Left ventricle myocardium inferior (tissue), 1 donor: Measurements from ENCODE around the gene KIRREL3. TPM values are rescaled to one million over a fixed set of nuclear protein-coding genes. Genes with fewer than 3 reads are reported as not detected.

Experiments
- DNase-seq: peaks from one replicate; pipeline ENCODE4 v3.0.0-alpha.2; 2020
- H3K27ac ChIP-seq: fragments of 200-600 bp; replicated peaks from 2 replicates; pipeline ENCODE4 v1.8.0; 2021
- H3K27me3 ChIP-seq: fragments of 200-600 bp; 2 replicates; pipeline ENCODE4 v1.8.0; 2021; ENCODE audit warnings: low read depth
- H3K36me3 ChIP-seq: fragments of 200-600 bp; 2 replicates; pipeline ENCODE4 v1.8.0; 2021
- H3K4me1 ChIP-seq: fragments of 200-600 bp; 2 replicates; pipeline ENCODE4 v1.8.0; 2021
- H3K4me3 ChIP-seq: fragments of 200-600 bp; 2 replicates; pipeline ENCODE4 v1.8.0; 2021; ENCODE audit warnings: mild to moderate bottlenecking, moderate library complexity
- H3K9me3 ChIP-seq: fragments of 200-600 bp; replicated peaks from 2 replicates; pipeline ENCODE4 v1.8.0; 2021
- CTCF ChIP-seq: fragments of 200-600 bp; IDR thresholded peaks from 2 replicates; pipeline ENCODE4 v1.8.0; 2021; ENCODE audit warnings: antibody characterized with exemption, mild to moderate bottlenecking, borderline replicate concordance
- intact Hi-C: fragments of 100-400 bp; cut with micrococcal nuclease; formaldehyde crosslinking; loops from one replicate; pipeline ENCODE4 v1.11.0; 2022
- total RNA-seq: library from RNA; stranded (reverse); fragmentation: NEBNext Ultra II Directional; extraction: Animal tissue kit (Norgen Biotek cat#: 25700); gene quantifications from one replicate; pipeline ENCODE4 v1.2.1, GENCODE V29; 2021
- donor health status: DM: no; HTN: yes; CAD: no; lungs with severe emphysema.

The KIRREL3 gene
- total RNA-seq, 1 donor from 2014 or later: 0.74 TPM

- Histone ChIP-seq H3K9me3 (no peaks in the 10 kb centered on the region), H3K36me3 (no peaks in the 10 kb centered on the region), H3K27me3 (peaks cover 67% of the 10 kb centered on the region), H3K27ac (no peak overlapping the region), H3K4me1 (no peaks in the 10 kb centered on the region), H3K4me3 (no peak overlapping the region)
- DNase-seq: no peak
- intact Hi-C loops: no loop called here
- TF ChIP-seq CTCF: no peak
Measured at GRCh38 chr11:126633330-126633729, 367.2 kb downstream of the KIRREL3 start.

- H3K4me1 ChIP-seq: no peaks in the 10 kb centered on the region
- no peaks in the 10 kb centered on the region for H3K36me3 ChIP-seq
- intact Hi-C loops: no loop called here
- DNase-seq: no peak
- H3K27ac ChIP-seq: no peak overlapping the region
- H3K4me3 ChIP-seq: no peak overlapping the region
- H3K9me3 ChIP-seq: no peaks in the 10 kb centered on the region
- H3K27me3 ChIP-seq: peaks cover 48% of the 10 kb centered on the region
- no peak for TF ChIP-seq CTCF
Measured at GRCh38 chr11:126630893-126631798, 369.4 kb downstream of the KIRREL3 start.

GRCh38 chr11:126630488-126630887, 370.1 kb downstream of the KIRREL3 start:
- no peak for DNase-seq
- Histone ChIP-seq H3K9me3 (no peaks in the 10 kb centered on the region), H3K27ac (no peak overlapping the region), H3K36me3 (no peaks in the 10 kb centered on the region), H3K4me1 (no peaks in the 10 kb centered on the region), H3K27me3 (peaks cover 41% of the 10 kb centered on the region), H3K4me3 (no peak overlapping the region)
- intact Hi-C loops: no loop called here
- no peak for TF ChIP-seq CTCF

GRCh38 chr11:126628790-126629621, 371.6 kb downstream of the KIRREL3 start:
- H3K4me1 ChIP-seq: no peaks in the 10 kb centered on the region
- H3K27me3 ChIP-seq: peaks cover 26% of the 10 kb centered on the region
- no peak for TF ChIP-seq CTCF
- no peaks in the 10 kb centered on the region for H3K9me3 ChIP-seq
- no peak for DNase-seq
- no peak overlapping the region for H3K4me3 ChIP-seq
- no peaks in the 10 kb centered on the region for H3K36me3 ChIP-seq
- intact Hi-C loops: no loop called here
- H3K27ac ChIP-seq: no peak overlapping the region

GRCh38 chr11:126628450-126628789, 372.1 kb downstream of the KIRREL3 start:
- intact Hi-C loops: no loop called here
- H3K36me3 ChIP-seq: no peaks in the 10 kb centered on the region
- no peak for TF ChIP-seq CTCF

More at GRCh38 chr11:126628450-126628789, 372.1 kb downstream of the KIRREL3 start:
- H3K27ac ChIP-seq: no peak overlapping the region
- DNase-seq: no peak
- H3K9me3 ChIP-seq: no peaks in the 10 kb centered on the region
- H3K4me3 ChIP-seq: no peak overlapping the region
- peaks cover 24% of the 10 kb centered on the region for H3K27me3 ChIP-seq
- H3K4me1 ChIP-seq: no peaks in the 10 kb centered on the region
